ENCODE measurements around the gene CRABP2. TPM values are rescaled to one million over a fixed set of nuclear protein-coding genes. Genes with fewer than 3 reads are reported as not detected.

The CRABP2 gene
- total and polyA plus RNA-seq, 2 of the 13 experiments (the other 11 are each of a cell fraction or from before 2014, with no cell fraction given), result 0.40 to 0.60 TPM

DNA sequence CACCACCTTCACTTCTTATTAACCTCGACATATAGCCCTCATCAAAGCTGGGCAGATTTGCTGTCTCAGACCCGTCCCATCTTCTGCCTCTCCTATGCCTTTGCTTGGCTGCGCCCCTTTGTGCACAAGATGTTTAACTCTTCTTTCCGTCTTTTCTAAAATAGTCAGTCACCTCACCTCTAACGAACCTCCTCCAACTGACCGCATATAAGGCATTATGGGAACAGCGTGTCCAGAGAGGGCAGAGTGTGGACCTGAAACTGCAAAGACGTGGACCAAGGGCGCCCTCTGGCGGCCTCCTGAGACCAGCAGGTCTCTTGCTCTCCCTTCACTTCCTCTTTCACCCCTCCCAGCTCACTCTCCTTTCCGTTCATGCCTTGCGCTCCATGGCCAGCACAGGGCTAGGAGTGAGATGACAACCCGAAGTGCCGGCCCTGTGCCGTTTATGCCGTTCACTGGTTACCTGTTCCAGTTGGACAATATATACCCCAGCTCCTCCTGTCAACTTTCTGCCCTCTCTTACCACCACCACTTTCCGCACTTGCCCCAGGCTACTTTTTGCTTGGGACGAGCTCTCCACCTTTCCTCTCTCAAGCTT is 20.4 kb upstream of the CRABP2 start (continued):
- TF ChIP-seq ZNF296 (CRISPR knock-in tag; conservative IDR thresholded peaks at IDR 0.05) (no peak), MAX (IDR thresholded peaks at IDR 0.05) (peak; percentile 46; the same call in 1 of the 2 replicates), ZNF33A (CRISPR knock-in tag; IDR thresholded peaks at IDR 0.05; ENCODE audit: borderline replicate concordance) (no peak), ZFY (CRISPR knock-in tag; IDR thresholded peaks at IDR 0.05) (no peak), POLR2A (IDR thresholded peaks at IDR 0.05; ENCODE audit: insufficient read depth in 1 of 2, low read depth in 2 of 2, low read length in 2 of 2) (no peak), ZNF441 (CRISPR knock-in tag; IDR thresholded peaks at IDR 0.05; ENCODE audit: borderline replicate concordance) (no peak), TP53 (CRISPR knock-in tag; conservative IDR thresholded peaks at IDR 0.05) (no peak), ISL2 (CRISPR knock-in tag; IDR thresholded peaks at IDR 0.05) (no peak), PAXIP1 (CRISPR knock-in tag; conservative IDR thresholded peaks at IDR 0.05) (no peak), YY1 (IDR thresholded peaks at IDR 0.05; ENCODE audit: insufficient read depth, insufficient replicate concordance, low read depth, low read length) (no peak), ZBTB3 (CRISPR knock-in tag; IDR thresholded peaks at IDR 0.05; ENCODE audit: borderline replicate concordance, low read depth) (no peak)
- TF ChIP-seq, protein P1, sequence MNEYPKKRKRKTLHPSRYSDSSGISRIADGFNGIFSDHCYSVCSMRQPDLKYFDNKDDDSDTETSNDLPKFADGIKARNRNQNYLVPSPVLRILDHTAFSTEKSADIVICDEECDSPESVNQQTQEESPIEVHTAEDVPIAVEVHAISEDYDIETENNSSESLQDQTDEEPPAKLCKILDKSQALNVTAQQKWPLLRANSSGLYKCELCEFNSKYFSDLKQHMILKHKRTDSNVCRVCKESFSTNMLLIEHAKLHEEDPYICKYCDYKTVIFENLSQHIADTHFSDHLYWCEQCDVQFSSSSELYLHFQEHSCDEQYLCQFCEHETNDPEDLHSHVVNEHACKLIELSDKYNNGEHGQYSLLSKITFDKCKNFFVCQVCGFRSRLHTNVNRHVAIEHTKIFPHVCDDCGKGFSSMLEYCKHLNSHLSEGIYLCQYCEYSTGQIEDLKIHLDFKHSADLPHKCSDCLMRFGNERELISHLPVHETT (CRISPR knock-in tag; conservative IDR thresholded peaks at IDR 0.05), result no peak
- TF ChIP-seq, protein P2, sequence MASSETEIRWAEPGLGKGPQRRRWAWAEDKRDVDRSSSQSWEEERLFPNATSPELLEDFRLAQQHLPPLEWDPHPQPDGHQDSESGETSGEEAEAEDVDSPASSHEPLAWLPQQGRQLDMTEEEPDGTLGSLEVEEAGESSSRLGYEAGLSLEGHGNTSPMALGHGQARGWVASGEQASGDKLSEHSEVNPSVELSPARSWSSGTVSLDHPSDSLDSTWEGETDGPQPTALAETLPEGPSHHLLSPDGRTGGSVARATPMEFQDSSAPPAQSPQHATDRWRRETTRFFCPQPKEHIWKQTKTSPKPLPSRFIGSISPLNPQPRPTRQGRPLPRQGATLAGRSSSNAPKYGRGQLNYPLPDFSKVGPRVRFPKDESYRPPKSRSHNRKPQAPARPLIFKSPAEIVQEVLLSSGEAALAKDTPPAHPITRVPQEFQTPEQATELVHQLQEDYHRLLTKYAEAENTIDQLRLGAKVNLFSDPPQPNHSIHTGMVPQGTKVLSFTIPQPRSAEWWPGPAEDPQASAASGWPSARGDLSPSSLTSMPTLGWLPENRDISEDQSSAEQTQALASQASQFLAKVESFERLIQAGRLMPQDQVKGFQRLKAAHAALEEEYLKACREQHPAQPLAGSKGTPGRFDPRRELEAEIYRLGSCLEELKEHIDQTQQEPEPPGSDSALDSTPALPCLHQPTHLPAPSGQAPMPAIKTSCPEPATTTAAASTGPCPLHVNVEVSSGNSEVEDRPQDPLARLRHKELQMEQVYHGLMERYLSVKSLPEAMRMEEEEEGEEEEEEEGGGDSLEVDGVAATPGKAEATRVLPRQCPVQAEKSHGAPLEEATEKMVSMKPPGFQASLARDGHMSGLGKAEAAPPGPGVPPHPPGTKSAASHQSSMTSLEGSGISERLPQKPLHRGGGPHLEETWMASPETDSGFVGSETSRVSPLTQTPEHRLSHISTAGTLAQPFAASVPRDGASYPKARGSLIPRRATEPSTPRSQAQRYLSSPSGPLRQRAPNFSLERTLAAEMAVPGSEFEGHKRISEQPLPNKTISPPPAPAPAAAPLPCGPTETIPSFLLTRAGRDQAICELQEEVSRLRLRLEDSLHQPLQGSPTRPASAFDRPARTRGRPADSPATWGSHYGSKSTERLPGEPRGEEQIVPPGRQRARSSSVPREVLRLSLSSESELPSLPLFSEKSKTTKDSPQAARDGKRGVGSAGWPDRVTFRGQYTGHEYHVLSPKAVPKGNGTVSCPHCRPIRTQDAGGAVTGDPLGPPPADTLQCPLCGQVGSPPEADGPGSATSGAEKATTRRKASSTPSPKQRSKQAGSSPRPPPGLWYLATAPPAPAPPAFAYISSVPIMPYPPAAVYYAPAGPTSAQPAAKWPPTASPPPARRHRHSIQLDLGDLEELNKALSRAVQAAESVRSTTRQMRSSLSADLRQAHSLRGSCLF (CRISPR knock-in tag; IDR thresholded peaks at IDR 0.05; ENCODE audit: borderline replicate concordance), result no peak
- TF ChIP-seq, protein P3, sequence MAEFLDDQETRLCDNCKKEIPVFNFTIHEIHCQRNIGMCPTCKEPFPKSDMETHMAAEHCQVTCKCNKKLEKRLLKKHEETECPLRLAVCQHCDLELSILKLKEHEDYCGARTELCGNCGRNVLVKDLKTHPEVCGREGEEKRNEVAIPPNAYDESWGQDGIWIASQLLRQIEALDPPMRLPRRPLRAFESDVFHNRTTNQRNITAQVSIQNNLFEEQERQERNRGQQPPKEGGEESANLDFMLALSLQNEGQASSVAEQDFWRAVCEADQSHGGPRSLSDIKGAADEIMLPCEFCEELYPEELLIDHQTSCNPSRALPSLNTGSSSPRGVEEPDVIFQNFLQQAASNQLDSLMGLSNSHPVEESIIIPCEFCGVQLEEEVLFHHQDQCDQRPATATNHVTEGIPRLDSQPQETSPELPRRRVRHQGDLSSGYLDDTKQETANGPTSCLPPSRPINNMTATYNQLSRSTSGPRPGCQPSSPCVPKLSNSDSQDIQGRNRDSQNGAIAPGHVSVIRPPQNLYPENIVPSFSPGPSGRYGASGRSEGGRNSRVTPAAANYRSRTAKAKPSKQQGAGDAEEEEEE (CRISPR knock-in tag; IDR thresholded peaks at IDR 0.05; ENCODE audit: borderline replicate concordance), result no peak
